ENCODE data around the gene RAMP2.
A peak's percentile ranks its signal among the peaks of the same experiment; 100 is the strongest.
"Not testable (repeated sequence)": the region's sequence is repeated elsewhere in the genome, so short reads cannot be mapped to it uniquely, and the experiment has no call there.

RAMP2 gene

GRCh38 chr17:42769964-42770363, 8.9 kb downstream of the RAMP2 start:
- DNase-seq = not testable (repeated sequence)

- DNase-seq = no peak
Measured at GRCh38 chr17:42772945-42773289, 11.9 kb downstream of the RAMP2 start.

- DNase-seq = peak; percentile 86
Measured at GRCh38 chr17:42773290-42774035, 12.4 kb downstream of the RAMP2 start, which contains the start of gene VPS25. Gene VPS25, plus strand, starts transcription at chr17:42773449. Its CDS starts 27 bp downstream, at chr17:42773476.

- no peak for DNase-seq
Measured at GRCh38 chr17:42774066-42774745, 13.2 kb downstream of the RAMP2 start.

- no peak for DNase-seq
Measured at GRCh38 chr17:42775534-42776098, 14.6 kb downstream of the RAMP2 start.

- DNase-seq = no peak
Measured at GRCh38 chr17:42778570-42778969, 17.5 kb downstream of the RAMP2 start.

GRCh38 chr17:42779304-42779935, 18.4 kb downstream of the RAMP2 start:
- DNase-seq = no peak

GRCh38 chr17:42779936-42780850, 19.2 kb downstream of the RAMP2 start, which contains the start of gene WNK4:
Gene WNK4, plus strand, starts transcription at chr17:42780610. Its CDS starts 89 bp downstream, at chr17:42780699.
- no peak for DNase-seq

GRCh38 chr17:42780851-42781638, 20.0 kb downstream of the RAMP2 start:
- DNase-seq = no peak

- DNase-seq = no peak
Measured at GRCh38 chr17:42781639-42782165, 20.7 kb downstream of the RAMP2 start.

- no peak for DNase-seq
Measured at GRCh38 chr17:42782166-42783061, 21.4 kb downstream of the RAMP2 start.

- no peak for DNase-seq
Measured at GRCh38 chr17:42783062-42783790, 22.2 kb downstream of the RAMP2 start.

GRCh38 chr17:42783791-42784138, 22.7 kb downstream of the RAMP2 start:
- DNase-seq = no peak

GRCh38 chr17:42784409-42784808, 23.4 kb downstream of the RAMP2 start:
- no peak for DNase-seq

GRCh38 chr17:42784811-42785592, 24.0 kb downstream of the RAMP2 start:
- DNase-seq = no peak

GRCh38 chr17:42787266-42787665, 26.2 kb downstream of the RAMP2 start:
- no peak for DNase-seq

GRCh38 chr17:42791948-42792347, 30.9 kb downstream of the RAMP2 start:
- no peak for DNase-seq

GRCh38 chr17:42792545-42792944, 31.5 kb downstream of the RAMP2 start:
- no peak for DNase-seq

- no peak for DNase-seq
Measured at GRCh38 chr17:42795061-42795460, 34.0 kb downstream of the RAMP2 start.

Data from CD4-positive, alpha-beta T cell treated with Interleukin-17A for 1 hour (primary cell).